GM23338 (cell line): ENCODE data around the gene UNC13A. TPM values are rescaled to one million over a fixed set of nuclear protein-coding genes. Genes with fewer than 3 reads are reported as not detected.

ENCODE experiments used
- ATAC-seq: fragments of 200-7000 bp; cut with Tn5 transposase; 3 replicates; pipeline ENCODE4 v1.9.1; 2020
- DNase-seq: peaks from one replicate; pipeline ENCODE4 v3.0.0-alpha.2; 2015; ENCODE audit warnings: low spot score
- H2AFZ ChIP-seq: fragments of 200-600 bp; sonication (generic); 2 replicates; pipeline ENCODE4 v1.8.0; 2016; ENCODE audit warnings: antibody characterized with exemption, mild to moderate bottlenecking, moderate library complexity
- H3F3A ChIP-seq: fragments of 200-600 bp; sonication (generic); replicated peaks from 2 replicates; pipeline ENCODE4 v1.8.0; 2017; ENCODE audit warnings: antibody characterized with exemption, mixed run types, low read depth
- H3K27ac ChIP-seq: fragments of 200-600 bp; sonication (generic); 2 replicates; pipeline ENCODE4 v1.6.1; 2016; ENCODE audit warnings: low read depth
- H3K27me3 ChIP-seq: fragments of 200-600 bp; sonication (generic); 2 replicates; pipeline ENCODE4 v1.8.0; 2016; ENCODE audit warnings: mild to moderate bottlenecking, mixed run types, moderate library complexity; ENCODE audit not compliant: insufficient read depth
- H3K36me3 ChIP-seq: fragments of 200-600 bp; sonication (generic); 2 replicates; pipeline ENCODE4 v1.8.0; 2016; ENCODE audit warnings: mild to moderate bottlenecking; ENCODE audit not compliant: insufficient read depth
- H3K4me1 ChIP-seq: fragments of 200-600 bp; sonication (generic); 2 replicates; pipeline ENCODE4 v1.8.0; 2016; ENCODE audit warnings: mild to moderate bottlenecking, moderate library complexity; ENCODE audit not compliant: insufficient read depth
- H3K4me2 ChIP-seq: fragments of 200-600 bp; sonication (generic); 2 replicates; pipeline ENCODE4 v1.7.1; 2017; ENCODE audit warnings: mixed run types
- H3K4me3 ChIP-seq: fragments of 200-600 bp; sonication (generic); 2 replicates; pipeline ENCODE4 v1.6.1; 2016; ENCODE audit warnings: mixed run types
- H3K79me2 ChIP-seq: fragments of 200-600 bp; sonication (generic); replicated peaks from 2 replicates; pipeline ENCODE4 v1.8.0; 2017; ENCODE audit warnings: mild to moderate bottlenecking; ENCODE audit not compliant: insufficient read depth
- H3K9me2 ChIP-seq: fragments of 200-600 bp; sonication (generic); 2 replicates; pipeline ENCODE4 v1.8.0; 2017; ENCODE audit not compliant: insufficient read depth
- H4K20me1 ChIP-seq: fragments of 200-600 bp; sonication (generic); replicated peaks from 2 replicates; pipeline ENCODE4 v1.8.0; 2017; ENCODE audit warnings: mild to moderate bottlenecking; ENCODE audit not compliant: insufficient read depth
- H3K27ac Mint-ChIP-seq: 2 replicates; pipeline ENCODE4 v1.8.0; 2020; ENCODE audit warnings: inconsistent platforms, mild to moderate bottlenecking, moderate library complexity, mixed read lengths
- H3K27me3 Mint-ChIP-seq: 3 replicates; pipeline ENCODE4 v1.8.0; 2022; ENCODE audit warnings: low read depth, mild to moderate bottlenecking, moderate library complexity, mixed read lengths, inconsistent platforms; ENCODE audit not compliant: insufficient read depth, poor library complexity
- H3K36me3 Mint-ChIP-seq: 3 replicates; pipeline ENCODE4 v1.8.0; 2021; ENCODE audit warnings: low read depth, mild to moderate bottlenecking, inconsistent platforms, moderate library complexity, mixed read lengths
- H3K4me1 Mint-ChIP-seq: 3 replicates; pipeline ENCODE4 v1.8.0; 2020; ENCODE audit warnings: mild to moderate bottlenecking, inconsistent platforms, mixed read lengths
- H3K4me3 Mint-ChIP-seq: 3 replicates; pipeline ENCODE4 v1.8.0; 2021; ENCODE audit warnings: moderate library complexity, mild to moderate bottlenecking, inconsistent platforms, mixed read lengths
- H3K9me3 Mint-ChIP-seq: 3 replicates; pipeline ENCODE4 v1.8.0; 2020; ENCODE audit warnings: moderate library complexity, mild to moderate bottlenecking, inconsistent platforms, mixed read lengths
- CREB1 ChIP-seq: fragments of 250-450 bp; sonication (Bioruptor Pico); IDR thresholded peaks from 2 replicates; pipeline ENCODE4 v1.5.0; 2020; ENCODE audit warnings: low read depth, mild to moderate bottlenecking, moderate library complexity
- CTCF ChIP-seq, 2 experiments: fragments of 200-600 bp in 1 of 2; sonication (generic) in 1 of 2; conservative IDR thresholded peaks; 2 replicates each; pipeline versions ENCODE4 v1.5.1 to v1.6.1; 2016 to 2017; ENCODE audit warnings: antibody characterized with exemption in 2 of 2, low read depth in 2 of 2, mild to moderate bottlenecking in 2 of 2, moderate library complexity in 1 of 2
- EZH2 ChIP-seq: fragments of 200-600 bp; sonication (generic); IDR thresholded peaks from one replicate; pipeline ENCODE4 v1.8.0; 2017; ENCODE audit warnings: antibody characterized with exemption, mild to moderate bottlenecking, low read depth; ENCODE audit not compliant: unreplicated experiment
- EZH2phosphoT487 ChIP-seq: fragments of 200-600 bp; sonication (generic); IDR thresholded peaks from one replicate; pipeline ENCODE4 v1.8.1; 2018; ENCODE audit warnings: antibody characterized with exemption; ENCODE audit not compliant: unreplicated experiment
- JUNB ChIP-seq: IDR thresholded peaks from one replicate; pipeline ENCODE4 v1.6.1; 2016; ENCODE audit warnings: antibody characterized with exemption; ENCODE audit not compliant: unreplicated experiment
- NANOG ChIP-seq: IDR thresholded peaks from 2 replicates; pipeline ENCODE4 v1.6.1; 2016; ENCODE audit warnings: antibody characterized with exemption, borderline replicate concordance
- POLR2AphosphoS5 ChIP-seq: IDR thresholded peaks from 2 replicates; pipeline ENCODE4 v1.6.1; 2016; ENCODE audit warnings: antibody characterized with exemption, low read depth
- REST ChIP-seq: IDR thresholded peaks from one replicate; pipeline ENCODE4 v1.6.1; 2018; ENCODE audit warnings: antibody characterized with exemption; ENCODE audit not compliant: unreplicated experiment
- STAT1 ChIP-seq: IDR thresholded peaks from one replicate; pipeline ENCODE4 v1.6.1; 2016; ENCODE audit warnings: antibody characterized with exemption; ENCODE audit not compliant: unreplicated experiment
- ZNF114 ChIP-seq: fragments of 250-450 bp; sonication (Bioruptor Pico); IDR thresholded peaks from 2 replicates; pipeline ENCODE4 v1.5.0; 2020; ENCODE audit warnings: mild to moderate bottlenecking, moderate library complexity
- ZNF331 ChIP-seq: fragments of 250-450 bp; sonication (Bioruptor Pico); IDR thresholded peaks from 2 replicates; pipeline ENCODE4 v1.5.0; 2020; ENCODE audit warnings: low read depth, mild to moderate bottlenecking, moderate library complexity
- ZNF462 ChIP-seq: fragments of 250-450 bp; sonication (Bioruptor Pico); IDR thresholded peaks from 2 replicates; pipeline ENCODE4 v1.5.0; 2020; ENCODE audit warnings: mild to moderate bottlenecking, moderate library complexity
- polyA plus RNA-seq: library from polyadenylated mRNA; unstranded; fragments of >200 nt; fragmentation: Nextera tagmentation; extraction: Ambion mirVana; gene quantifications from 2 replicates; pipeline ENCODE4 v1.2.1, GENCODE V29; 2016
- total RNA-seq: library from RNA; depleted of rRNA; stranded (reverse); fragments of >200 nt; shearing (Covaris generic); gene quantifications from 2 replicates; pipeline ENCODE4 v1.2.3, GENCODE V29; 2014

The UNC13A gene
- total and polyA plus RNA-seq, 2 experiments from 2014 or later, result 9.5 to 30.4 TPM

DNA sequence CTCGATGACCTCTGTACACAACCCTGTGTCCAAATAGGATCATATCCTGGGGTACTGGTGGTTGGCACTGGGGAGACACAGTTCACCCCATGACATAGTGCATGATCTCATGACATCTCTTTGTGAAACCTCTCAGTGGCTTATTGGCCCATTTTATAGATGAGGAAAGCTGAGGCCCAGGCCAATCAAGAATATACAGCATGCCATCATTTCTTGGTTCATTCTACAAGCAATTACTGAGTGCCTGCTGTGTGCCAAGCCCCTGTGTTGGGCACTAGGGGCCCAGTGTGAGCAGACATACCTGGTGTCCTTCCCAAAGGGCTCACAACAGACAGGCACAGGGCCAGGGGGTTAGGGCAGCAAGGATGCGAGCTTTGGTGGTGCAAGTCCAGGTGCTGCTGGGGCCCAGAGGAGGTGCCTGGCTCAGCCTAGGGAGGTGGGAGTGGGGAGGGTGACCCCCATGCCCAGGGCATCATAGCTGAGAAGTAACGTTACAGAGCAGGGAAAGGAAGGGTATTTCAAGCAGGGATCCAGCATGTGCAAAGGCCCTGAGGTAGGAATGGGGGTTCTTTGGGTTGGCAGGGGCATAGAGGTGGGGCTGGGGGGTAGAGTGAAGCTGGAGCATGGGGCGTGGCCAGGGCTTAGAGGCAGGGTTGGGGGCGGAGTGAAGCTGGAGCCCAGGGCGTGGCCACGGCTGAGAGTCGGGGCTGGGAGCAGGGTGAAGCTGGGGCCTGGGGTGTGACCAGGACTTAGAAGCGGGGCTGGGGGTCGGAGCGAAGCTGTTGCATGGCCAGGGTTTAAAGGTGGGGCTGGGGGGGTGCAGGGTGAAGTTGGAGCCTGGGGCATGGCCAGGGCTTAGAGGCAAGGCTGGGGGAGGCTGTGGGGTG is 112.0 kb downstream of the UNC13A start (continued):
- TF ChIP-seq REST (no peak), ZNF114 (CRISPR knock-in tag) (no peak)

- Mint-ChIP-seq H3K4me3 (no peak overlapping the region), H3K27ac (no peak overlapping the region)
- no peak for TF ChIP-seq NANOG
- no peak for TF ChIP-seq CTCF (conservative IDR thresholded peaks at IDR 0.05; ENCODE audit: low read depth in 2 of 2)
- no peak for TF ChIP-seq JUNB
- TF ChIP-seq EZH2, result no peak
- no peak for TF ChIP-seq ZNF331 (CRISPR knock-in tag)
- no peak for TF ChIP-seq ZNF462 (CRISPR knock-in tag)
- no peak for TF ChIP-seq EZH2phosphoT487
- TF ChIP-seq ZNF114 (CRISPR knock-in tag), result no peak
- no peak for TF ChIP-seq STAT1
- TF ChIP-seq POLR2AphosphoS5, result no peak
- no peak for TF ChIP-seq CREB1
Observed at GRCh38 chr19:17572638-17573037, 115.5 kb downstream of the UNC13A start.

More at GRCh38 chr19:17572638-17573037, 115.5 kb downstream of the UNC13A start:
- H3K36me3 Mint-ChIP-seq, result peaks cover 33% of the 10 kb centered on the region
- H3K27me3 Mint-ChIP-seq, result peaks cover 13% of the 10 kb centered on the region
- H4K20me1 ChIP-seq, result no peaks in the 10 kb centered on the region; the same call in 1 of the 2 replicates
- H3F3A ChIP-seq, result no peaks in the 10 kb centered on the region
- H3K4me1 Mint-ChIP-seq, result peaks cover 4% of the 10 kb centered on the region
- H2AFZ ChIP-seq, result no peak overlapping the region
- H3K27me3 ChIP-seq, result no peaks in the 10 kb centered on the region
- no peaks in the 10 kb centered on the region for H3K9me2 ChIP-seq
- no peak overlapping the region for H3K4me3 ChIP-seq
- ATAC-seq, result no peak
- peaks cover 7% of the 10 kb centered on the region; the same call in 1 of the 2 replicates for H3K36me3 ChIP-seq
- H3K4me2 ChIP-seq, result no peak overlapping the region
- no peaks in the 10 kb centered on the region for H3K79me2 ChIP-seq
- H3K4me1 ChIP-seq, result peaks cover 2% of the 10 kb centered on the region; the same call in 1 of the 2 replicates
- no peaks in the 10 kb centered on the region for H3K9me3 Mint-ChIP-seq
- no peak for DNase-seq
- H3K27ac ChIP-seq, result no peak overlapping the region
